Measurements from ENCODE around the gene HOXD8.

DNA sequence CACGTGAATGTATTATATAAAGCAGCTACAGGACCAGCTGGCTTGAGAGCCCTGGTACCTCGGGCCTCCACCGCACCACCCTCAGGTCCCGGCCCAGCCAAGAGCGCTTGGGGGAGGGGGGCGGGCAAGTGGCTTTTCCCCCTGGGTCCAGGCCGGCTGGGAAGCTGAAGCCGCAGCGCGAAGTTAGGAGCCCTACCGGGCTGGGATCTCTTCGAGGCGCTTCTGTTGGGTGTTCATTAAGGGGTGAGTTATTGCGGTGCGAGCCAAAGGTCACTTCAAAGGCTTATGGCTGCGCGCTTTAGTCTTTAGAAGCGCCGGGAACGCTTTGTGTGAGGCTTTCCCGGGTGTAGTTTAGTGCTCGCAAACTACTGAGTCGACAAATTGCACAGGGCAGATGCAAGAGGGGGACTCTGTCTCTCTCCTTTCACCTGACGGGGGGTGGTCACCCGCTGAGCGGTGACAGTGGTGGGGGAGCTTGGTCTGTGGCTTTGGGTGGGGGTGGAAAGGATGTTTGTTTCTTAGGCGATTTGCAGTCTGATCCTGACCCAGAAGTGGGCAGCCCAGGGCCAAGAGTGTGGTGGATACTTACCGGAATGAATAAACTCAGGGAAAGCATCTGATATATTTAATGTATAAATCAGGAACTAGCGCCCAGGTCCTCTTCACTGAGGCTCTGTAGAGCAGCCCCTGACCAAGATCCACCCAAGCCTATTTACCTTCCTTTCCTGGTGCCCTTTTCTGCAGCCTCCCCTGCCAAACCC is 33.6 kb downstream of the HOXD8 start:
- TF ChIP-seq POLR2AphosphoS5 (IDR thresholded peaks at IDR 0.05) (no peak), POLR2A (IDR thresholded peaks at IDR 0.05) (no peak), EP300 (IDR thresholded peaks at IDR 0.05; ENCODE audit: low read depth) (no peak)
- TF ChIP-seq, protein P1, sequence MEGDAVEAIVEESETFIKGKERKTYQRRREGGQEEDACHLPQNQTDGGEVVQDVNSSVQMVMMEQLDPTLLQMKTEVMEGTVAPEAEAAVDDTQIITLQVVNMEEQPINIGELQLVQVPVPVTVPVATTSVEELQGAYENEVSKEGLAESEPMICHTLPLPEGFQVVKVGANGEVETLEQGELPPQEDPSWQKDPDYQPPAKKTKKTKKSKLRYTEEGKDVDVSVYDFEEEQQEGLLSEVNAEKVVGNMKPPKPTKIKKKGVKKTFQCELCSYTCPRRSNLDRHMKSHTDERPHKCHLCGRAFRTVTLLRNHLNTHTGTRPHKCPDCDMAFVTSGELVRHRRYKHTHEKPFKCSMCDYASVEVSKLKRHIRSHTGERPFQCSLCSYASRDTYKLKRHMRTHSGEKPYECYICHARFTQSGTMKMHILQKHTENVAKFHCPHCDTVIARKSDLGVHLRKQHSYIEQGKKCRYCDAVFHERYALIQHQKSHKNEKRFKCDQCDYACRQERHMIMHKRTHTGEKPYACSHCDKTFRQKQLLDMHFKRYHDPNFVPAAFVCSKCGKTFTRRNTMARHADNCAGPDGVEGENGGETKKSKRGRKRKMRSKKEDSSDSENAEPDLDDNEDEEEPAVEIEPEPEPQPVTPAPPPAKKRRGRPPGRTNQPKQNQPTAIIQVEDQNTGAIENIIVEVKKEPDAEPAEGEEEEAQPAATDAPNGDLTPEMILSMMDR (IDR thresholded peaks at IDR 0.05), result no peak
